Osteoblast (primary cell): ENCODE data around the gene ADCY5. TPM values are rescaled to one million over a fixed set of nuclear protein-coding genes. Genes with fewer than 3 reads are reported as not detected.

Experiments used
- DNase-seq: peaks from one replicate; pipeline ENCODE4 v3.0.0; 2011; ENCODE audit warnings: low spot score, mixed read lengths; ENCODE audit not compliant: insufficient read length; ENCODE audit errors: missing footprints
- H2AFZ ChIP-seq: 2 replicates; pipeline ENCODE4 v1.6.0; 2011; ENCODE audit warnings: mild to moderate bottlenecking, low read length
- H3K27ac ChIP-seq: 2 replicates; pipeline ENCODE4 v1.5.1; 2011; ENCODE audit warnings: mild to moderate bottlenecking, low read depth, low read length, moderate library complexity
- H3K27me3 ChIP-seq: 2 replicates; pipeline ENCODE4 v1.6.0; 2012; ENCODE audit warnings: mild to moderate bottlenecking, control low read depth, inconsistent platforms, low read length, moderate library complexity; ENCODE audit not compliant: insufficient read depth
- H3K36me3 ChIP-seq: 2 replicates; pipeline ENCODE4 v1.5.1; 2011; ENCODE audit warnings: mild to moderate bottlenecking, low read length, control low read depth, moderate library complexity; ENCODE audit not compliant: insufficient read depth
- H3K4me1 ChIP-seq: 2 replicates; pipeline ENCODE4 v1.5.1; 2011; ENCODE audit warnings: mild to moderate bottlenecking, low read length, control low read depth, moderate library complexity; ENCODE audit not compliant: insufficient read depth
- H3K4me2 ChIP-seq: 2 replicates; pipeline ENCODE4 v1.6.0; 2011; ENCODE audit warnings: mild to moderate bottlenecking, low read length; ENCODE audit not compliant: insufficient read depth
- H3K4me3 ChIP-seq: fragments of 200-600 bp; sonication (generic); 3 replicates; pipeline ENCODE4 v1.5.1; 2012; ENCODE audit warnings: mild to moderate bottlenecking, low read length, inconsistent platforms; ENCODE audit not compliant: insufficient read depth
- H3K79me2 ChIP-seq: 2 replicates; pipeline ENCODE4 v1.6.0; 2012; ENCODE audit warnings: mild to moderate bottlenecking, low read length, control low read depth, inconsistent platforms; ENCODE audit not compliant: insufficient read depth
- H3K9me3 ChIP-seq: 2 replicates; pipeline ENCODE4 v1.5.1; 2011; ENCODE audit warnings: low read depth, low read length, control low read depth
- H4K20me1 ChIP-seq: 2 replicates; pipeline ENCODE4 v1.6.0; 2012; ENCODE audit warnings: mild to moderate bottlenecking, low read length, control low read depth; ENCODE audit not compliant: insufficient read depth
- CTCF ChIP-seq: IDR thresholded peaks from 2 replicates; pipeline ENCODE4 v1.5.1; 2011; ENCODE audit warnings: mild to moderate bottlenecking, low read depth, low read length, moderate library complexity; ENCODE audit errors: extremely low read depth
- total RNA-seq: library from RNA; depleted of rRNA; stranded (reverse); fragments of >200 nt; gene quantifications from 2 replicates; pipeline ENCODE4 v1.2.3, GENCODE V29; 2012

Gene ADCY5
- total RNA-seq, 1 donor = 0.72 TPM

- Histone ChIP-seq H3K36me3 (no peaks in the 10 kb centered on the region), H2AFZ (no peak overlapping the region), H4K20me1 (no peaks in the 10 kb centered on the region), H3K4me1 (no peaks in the 10 kb centered on the region), H3K27ac (no peak overlapping the region), H3K79me2 (no peaks in the 10 kb centered on the region), H3K4me3 (no peak overlapping the region), H3K9me3 (no peaks in the 10 kb centered on the region), H3K4me2 (no peak overlapping the region), H3K27me3 (peaks cover 10% of the 10 kb centered on the region)
- no peak for TF ChIP-seq CTCF
- no peak for DNase-seq
These were observed 64.6 kb downstream of the ADCY5 start for GRCh38 chr3:123384256-123384655.

- Histone ChIP-seq H3K27ac (no peak overlapping the region), H3K9me3 (no peaks in the 10 kb centered on the region), H3K27me3 (peaks cover 13% of the 10 kb centered on the region), H3K4me1 (no peaks in the 10 kb centered on the region), H3K36me3 (no peaks in the 10 kb centered on the region), H2AFZ (no peak overlapping the region), H4K20me1 (no peaks in the 10 kb centered on the region), H3K79me2 (no peaks in the 10 kb centered on the region), H3K4me3 (no peak overlapping the region), H3K4me2 (no peak overlapping the region)
- no peak for TF ChIP-seq CTCF
- DNase-seq = no peak
These were observed 65.5 kb downstream of the ADCY5 start for GRCh38 chr3:123383091-123384053.

GRCh38 chr3:123380261-123380660 is 68.6 kb downstream of the ADCY5 start:
- no peaks in the 10 kb centered on the region for H3K4me1 ChIP-seq
- H3K4me2 ChIP-seq = no peak overlapping the region
- no peak overlapping the region for H3K27ac ChIP-seq
- H3K36me3 ChIP-seq = no peaks in the 10 kb centered on the region
- no peaks in the 10 kb centered on the region for H4K20me1 ChIP-seq
- H3K9me3 ChIP-seq = no peaks in the 10 kb centered on the region
- DNase-seq = no peak
- no peak for TF ChIP-seq CTCF
- H2AFZ ChIP-seq = no peak overlapping the region
- H3K27me3 ChIP-seq = peaks cover 30% of the 10 kb centered on the region
- H3K4me3 ChIP-seq = no peak overlapping the region
- no peaks in the 10 kb centered on the region for H3K79me2 ChIP-seq

- TF ChIP-seq CTCF = no peak
- H3K4me2 ChIP-seq = no peak overlapping the region
- H3K4me1 ChIP-seq = no peaks in the 10 kb centered on the region
- no peaks in the 10 kb centered on the region for H3K9me3 ChIP-seq
- H3K36me3 ChIP-seq = no peaks in the 10 kb centered on the region
- H2AFZ ChIP-seq = no peak overlapping the region
- H4K20me1 ChIP-seq = no peaks in the 10 kb centered on the region
- H3K4me3 ChIP-seq = no peak overlapping the region
- no peaks in the 10 kb centered on the region for H3K79me2 ChIP-seq
- no peak for DNase-seq
- H3K27ac ChIP-seq = no peak overlapping the region
- H3K27me3 ChIP-seq = peaks cover 36% of the 10 kb centered on the region
These were observed 69.7 kb downstream of the ADCY5 start for GRCh38 chr3:123379041-123379830.
